Neural cell (in vitro differentiated cells): ENCODE data around the gene KDM4C.

Source experiments
- EP300 ChIP-seq: fragments of 450-650 bp; conservative IDR thresholded peaks from 2 replicates; pipeline ENCODE4 v1.6.1; 2014; ENCODE audit warnings: antibody characterized with exemption, mild to moderate bottlenecking, moderate library complexity; ENCODE audit not compliant: poor library complexity, severe bottlenecking
- EZH2 ChIP-seq: fragments of 200-600, 300-800 bp; shearing (Covaris generic), sonication (generic); IDR thresholded peaks from 2 replicates; pipeline ENCODE4 v1.6.1; 2014; ENCODE audit warnings: antibody characterized with exemption, low read length, borderline replicate concordance, mild to moderate bottlenecking; ENCODE audit not compliant: insufficient read depth, poor library complexity, severe bottlenecking
- MXI1 ChIP-seq: fragments of 450-650 bp; conservative IDR thresholded peaks from 2 replicates; pipeline ENCODE4 v1.6.1; 2014; ENCODE audit warnings: antibody characterized with exemption, mild to moderate bottlenecking; ENCODE audit not compliant: poor library complexity, severe bottlenecking
- POLR2AphosphoS5 ChIP-seq: IDR thresholded peaks from 2 replicates; pipeline ENCODE4 v1.6.1; 2012
- RAD21 ChIP-seq: fragments of 450-650 bp; conservative IDR thresholded peaks from 2 replicates; pipeline ENCODE4 v1.6.1; 2014; ENCODE audit warnings: antibody characterized with exemption, mild to moderate bottlenecking, moderate library complexity
- SMC3 ChIP-seq: fragments of 450-650 bp; conservative IDR thresholded peaks from 2 replicates; pipeline ENCODE4 v1.6.1; 2014; ENCODE audit warnings: antibody characterized with exemption, mild to moderate bottlenecking, moderate library complexity; ENCODE audit not compliant: poor library complexity
- TAF1 ChIP-seq: IDR thresholded peaks from 2 replicates; pipeline ENCODE4 v1.6.1; 2012; ENCODE audit warnings: low read depth
- TF ChIP-seq, protein P1 (sequence below): fragments of 450-650 bp; IDR thresholded peaks from 2 replicates; pipeline ENCODE4 v1.5.1; 2014; ENCODE audit warnings: antibody characterized with exemption, mild to moderate bottlenecking, moderate library complexity; ENCODE audit not compliant: poor library complexity, severe bottlenecking
- TF ChIP-seq, protein P2 (sequence below): IDR thresholded peaks from 2 replicates; pipeline ENCODE4 v1.6.1; 2012; ENCODE audit warnings: borderline replicate concordance

DNA sequence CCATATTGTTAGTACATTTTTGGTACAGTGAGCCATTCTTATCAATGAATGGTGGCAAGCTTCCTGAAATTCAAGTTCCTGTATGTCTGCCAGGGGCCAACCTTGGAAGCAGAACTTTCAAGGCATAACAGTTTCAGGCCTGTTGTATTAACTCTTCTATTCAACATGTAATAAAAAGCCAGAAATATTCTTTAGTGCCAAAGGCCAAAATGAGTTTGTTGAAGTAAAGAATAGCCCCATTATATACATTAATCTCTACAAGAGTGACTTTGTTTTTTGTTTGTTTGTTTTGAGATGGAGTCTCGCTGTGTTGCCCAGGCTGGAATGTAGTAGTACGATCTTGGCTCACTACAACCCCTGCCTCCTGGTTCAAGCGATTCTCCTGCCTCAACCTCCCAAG is 321.3 kb downstream of the KDM4C start:
- no peak for TF ChIP-seq POLR2AphosphoS5
- TF ChIP-seq, protein P1, sequence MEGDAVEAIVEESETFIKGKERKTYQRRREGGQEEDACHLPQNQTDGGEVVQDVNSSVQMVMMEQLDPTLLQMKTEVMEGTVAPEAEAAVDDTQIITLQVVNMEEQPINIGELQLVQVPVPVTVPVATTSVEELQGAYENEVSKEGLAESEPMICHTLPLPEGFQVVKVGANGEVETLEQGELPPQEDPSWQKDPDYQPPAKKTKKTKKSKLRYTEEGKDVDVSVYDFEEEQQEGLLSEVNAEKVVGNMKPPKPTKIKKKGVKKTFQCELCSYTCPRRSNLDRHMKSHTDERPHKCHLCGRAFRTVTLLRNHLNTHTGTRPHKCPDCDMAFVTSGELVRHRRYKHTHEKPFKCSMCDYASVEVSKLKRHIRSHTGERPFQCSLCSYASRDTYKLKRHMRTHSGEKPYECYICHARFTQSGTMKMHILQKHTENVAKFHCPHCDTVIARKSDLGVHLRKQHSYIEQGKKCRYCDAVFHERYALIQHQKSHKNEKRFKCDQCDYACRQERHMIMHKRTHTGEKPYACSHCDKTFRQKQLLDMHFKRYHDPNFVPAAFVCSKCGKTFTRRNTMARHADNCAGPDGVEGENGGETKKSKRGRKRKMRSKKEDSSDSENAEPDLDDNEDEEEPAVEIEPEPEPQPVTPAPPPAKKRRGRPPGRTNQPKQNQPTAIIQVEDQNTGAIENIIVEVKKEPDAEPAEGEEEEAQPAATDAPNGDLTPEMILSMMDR: no peak
- no peak for TF ChIP-seq EZH2
- no peak for TF ChIP-seq EP300
- TF ChIP-seq, protein P2, sequence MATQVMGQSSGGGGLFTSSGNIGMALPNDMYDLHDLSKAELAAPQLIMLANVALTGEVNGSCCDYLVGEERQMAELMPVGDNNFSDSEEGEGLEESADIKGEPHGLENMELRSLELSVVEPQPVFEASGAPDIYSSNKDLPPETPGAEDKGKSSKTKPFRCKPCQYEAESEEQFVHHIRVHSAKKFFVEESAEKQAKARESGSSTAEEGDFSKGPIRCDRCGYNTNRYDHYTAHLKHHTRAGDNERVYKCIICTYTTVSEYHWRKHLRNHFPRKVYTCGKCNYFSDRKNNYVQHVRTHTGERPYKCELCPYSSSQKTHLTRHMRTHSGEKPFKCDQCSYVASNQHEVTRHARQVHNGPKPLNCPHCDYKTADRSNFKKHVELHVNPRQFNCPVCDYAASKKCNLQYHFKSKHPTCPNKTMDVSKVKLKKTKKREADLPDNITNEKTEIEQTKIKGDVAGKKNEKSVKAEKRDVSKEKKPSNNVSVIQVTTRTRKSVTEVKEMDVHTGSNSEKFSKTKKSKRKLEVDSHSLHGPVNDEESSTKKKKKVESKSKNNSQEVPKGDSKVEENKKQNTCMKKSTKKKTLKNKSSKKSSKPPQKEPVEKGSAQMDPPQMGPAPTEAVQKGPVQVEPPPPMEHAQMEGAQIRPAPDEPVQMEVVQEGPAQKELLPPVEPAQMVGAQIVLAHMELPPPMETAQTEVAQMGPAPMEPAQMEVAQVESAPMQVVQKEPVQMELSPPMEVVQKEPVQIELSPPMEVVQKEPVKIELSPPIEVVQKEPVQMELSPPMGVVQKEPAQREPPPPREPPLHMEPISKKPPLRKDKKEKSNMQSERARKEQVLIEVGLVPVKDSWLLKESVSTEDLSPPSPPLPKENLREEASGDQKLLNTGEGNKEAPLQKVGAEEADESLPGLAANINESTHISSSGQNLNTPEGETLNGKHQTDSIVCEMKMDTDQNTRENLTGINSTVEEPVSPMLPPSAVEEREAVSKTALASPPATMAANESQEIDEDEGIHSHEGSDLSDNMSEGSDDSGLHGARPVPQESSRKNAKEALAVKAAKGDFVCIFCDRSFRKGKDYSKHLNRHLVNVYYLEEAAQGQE: no peak
- TF ChIP-seq TAF1: no peak
- TF ChIP-seq MXI1: no peak
- no peak for TF ChIP-seq SMC3
- TF ChIP-seq RAD21: no peak
